Mesendoderm (in vitro differentiated cells): Measurements from ENCODE around the gene ADCY4.

Experiments
- DNase-seq: peaks from one replicate; pipeline ENCODE4 v3.0.0; 2013
- H2AK5ac ChIP-seq: 2 replicates; pipeline ENCODE4 v1.6.1; 2013; ENCODE audit warnings: low read length, inconsistent platforms
- H2BK120ac ChIP-seq: 2 replicates; pipeline ENCODE4 v1.6.1; 2013; ENCODE audit warnings: low read depth, mild to moderate bottlenecking, low read length, moderate library complexity, mixed read lengths
- H2BK15ac ChIP-seq: replicated peaks from 2 replicates; pipeline ENCODE4 v1.6.1; 2013; ENCODE audit warnings: low read depth, mild to moderate bottlenecking, moderate library complexity
- H2BK5ac ChIP-seq: 2 replicates; pipeline ENCODE4 v1.6.1; 2013; ENCODE audit warnings: low read length, inconsistent platforms
- H3K18ac ChIP-seq: 2 replicates; pipeline ENCODE4 v1.6.1; 2013; ENCODE audit warnings: mild to moderate bottlenecking, low read length, mixed read lengths
- H3K23ac ChIP-seq: one replicate; pipeline ENCODE4 v1.6.1; 2013; ENCODE audit warnings: low read length
- H3K27ac ChIP-seq: 2 replicates; pipeline ENCODE4 v1.5.1; 2013; ENCODE audit warnings: low read depth, mild to moderate bottlenecking, inconsistent platforms, low read length, moderate library complexity
- H3K27me3 ChIP-seq: 2 replicates; pipeline ENCODE4 v1.6.1; 2013; ENCODE audit warnings: low read length, control low read depth, mild to moderate bottlenecking, inconsistent platforms; ENCODE audit not compliant: insufficient read depth, poor library complexity
- H3K36me3 ChIP-seq: 2 replicates; pipeline ENCODE4 v1.6.1; 2013; ENCODE audit warnings: low read length, inconsistent platforms; ENCODE audit not compliant: control insufficient read depth, insufficient read depth
- H3K4ac ChIP-seq: one replicate; pipeline ENCODE4 v1.6.1; 2013; ENCODE audit warnings: low read depth, mild to moderate bottlenecking, low read length, moderate library complexity
- H3K4me1 ChIP-seq: 2 replicates; pipeline ENCODE4 v1.6.1; 2013; ENCODE audit warnings: low read depth, low read length, inconsistent platforms; ENCODE audit not compliant: control insufficient read depth
- H3K4me2 ChIP-seq: 2 replicates; pipeline ENCODE4 v1.6.1; 2013; ENCODE audit warnings: low read length
- H3K4me3 ChIP-seq: 2 replicates; pipeline ENCODE4 v1.5.1; 2013; ENCODE audit warnings: mild to moderate bottlenecking, low read length
- H3K56ac ChIP-seq: one replicate; pipeline ENCODE4 v1.6.1; 2013; ENCODE audit warnings: low read length
- H3K79me1 ChIP-seq: 2 replicates; pipeline ENCODE4 v1.6.1; 2013; ENCODE audit warnings: low read length, inconsistent platforms
- H3K79me2 ChIP-seq: 2 replicates; pipeline ENCODE4 v1.6.1; 2013; ENCODE audit warnings: mild to moderate bottlenecking, low read length; ENCODE audit not compliant: control insufficient read depth, insufficient read depth
- H3K9ac ChIP-seq: 2 replicates; pipeline ENCODE4 v1.6.1; 2013; ENCODE audit warnings: low read length, inconsistent platforms
- H4K5ac ChIP-seq: one replicate; pipeline ENCODE4 v1.6.1; 2013; ENCODE audit warnings: low read length
- H4K8ac ChIP-seq: one replicate; pipeline ENCODE4 v1.6.1; 2013; ENCODE audit warnings: low read depth, mild to moderate bottlenecking, control low read depth, low read length, moderate library complexity
- WGBS: extraction: QIAGEN DNeasy Blood & Tissue Kit; methylation state at CpG from one replicate; pipeline ENCODE4 v1.1.7; 2013; ENCODE audit warnings: low lambda C conversion rate, missing lambda C conversion rate; ENCODE audit not compliant: insufficient coverage; ENCODE audit errors: extremely low coverage; 5-methylcytosine and 5-hydroxymethylcytosine counted together

ADCY4 gene

DNA sequence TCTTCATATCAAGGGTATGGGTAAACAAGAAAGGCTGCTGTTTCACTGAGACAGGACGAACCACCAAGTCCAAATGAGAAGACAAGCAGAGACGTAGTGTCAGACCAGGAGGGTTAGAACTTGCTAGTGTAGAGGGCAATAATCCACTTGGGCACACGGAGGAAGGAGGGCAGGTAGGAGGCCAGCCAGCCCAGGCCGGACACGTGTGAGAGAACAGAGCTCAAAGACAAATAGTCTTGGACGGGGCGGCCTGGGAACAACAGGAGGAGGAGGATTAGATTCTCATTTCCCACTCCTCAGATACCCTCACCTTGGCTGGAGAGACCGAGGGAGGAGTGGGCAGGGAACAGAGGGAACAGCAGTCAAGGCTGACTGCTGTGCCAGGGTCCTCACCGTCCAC lies 44.1 kb downstream of the ADCY4 start:
- H3K27me3 ChIP-seq, result no peaks in the 10 kb centered on the region
- H3K4me2 ChIP-seq, result no peak overlapping the region
- no peak overlapping the region for H3K4ac ChIP-seq
- no peak overlapping the region for H2AK5ac ChIP-seq
- H3K9ac ChIP-seq, result no peak overlapping the region
- no peak overlapping the region for H3K56ac ChIP-seq
- no peaks in the 10 kb centered on the region for H3K4me1 ChIP-seq
- no CpG with 5 or more reads among the region's 9 CpGs for WGBS
- no peak overlapping the region for H4K8ac ChIP-seq
- H3K79me2 ChIP-seq, result no peaks in the 10 kb centered on the region
- no peak overlapping the region for H3K23ac ChIP-seq
- H3K4me3 ChIP-seq, result no peak overlapping the region
- no peak overlapping the region for H3K18ac ChIP-seq
- H4K5ac ChIP-seq, result no peak overlapping the region
- H2BK120ac ChIP-seq, result no peak overlapping the region
- H2BK15ac ChIP-seq, result no peak overlapping the region
- peaks cover 2% of the 10 kb centered on the region for H3K36me3 ChIP-seq
- DNase-seq, result no peak
- H3K79me1 ChIP-seq, result no peaks in the 10 kb centered on the region
- H3K27ac ChIP-seq, result no peak overlapping the region
- H2BK5ac ChIP-seq, result no peak overlapping the region

DNA sequence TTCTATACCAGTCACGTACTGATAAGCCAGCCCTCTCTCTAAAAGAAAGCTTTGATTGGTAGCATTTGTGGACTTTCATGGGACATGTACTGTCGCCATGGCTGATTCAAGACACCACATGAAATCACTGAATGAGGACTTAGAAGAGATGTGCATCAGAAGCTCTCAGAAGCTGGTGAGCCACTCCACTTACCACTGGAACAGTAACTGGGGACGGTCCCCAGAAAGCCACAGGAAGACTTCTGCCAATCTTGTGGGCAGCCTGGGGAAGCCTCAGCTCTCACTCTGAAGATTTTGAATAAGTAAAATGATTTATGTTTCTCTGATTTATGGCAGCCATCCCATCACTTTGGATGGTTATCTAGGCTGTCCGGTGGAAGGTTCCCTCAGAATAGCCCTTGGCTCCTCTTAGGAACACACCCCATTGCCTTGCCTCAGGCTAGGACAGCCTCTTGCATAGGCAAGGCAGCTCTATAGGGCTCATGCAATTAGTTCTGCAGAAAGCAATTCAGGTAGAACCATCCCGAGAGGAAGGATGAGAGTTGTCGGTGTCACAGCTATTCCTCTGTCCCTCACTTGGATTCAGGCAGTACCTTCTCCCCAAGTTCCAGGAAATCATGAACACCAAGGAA lies 45.1 kb downstream of the ADCY4 start:
- WGBS, result no CpG with 5 or more reads among the region's 6 CpGs
- no peak overlapping the region for H4K5ac ChIP-seq

DNA sequence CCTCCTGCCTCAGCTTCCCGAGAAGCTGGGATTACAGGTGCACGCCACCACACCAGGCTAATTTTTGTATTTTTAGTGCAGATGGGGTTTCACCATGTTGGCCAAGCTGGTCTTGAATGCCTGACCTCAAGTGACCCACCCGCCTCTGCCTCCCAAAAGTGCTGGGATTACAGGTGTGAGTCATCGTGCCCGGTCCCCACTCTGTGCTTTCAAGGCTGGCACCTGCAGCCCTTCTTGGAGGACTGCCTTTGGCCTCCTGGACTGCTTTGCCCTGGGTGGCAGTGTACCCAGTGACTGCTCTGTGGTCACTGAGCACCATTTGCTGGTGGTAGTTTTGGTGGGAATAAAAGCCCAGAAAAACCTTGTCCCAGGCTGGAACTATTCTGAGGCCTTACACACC lies 47.9 kb downstream of the ADCY4 start:
- H3K27me3 ChIP-seq, result no peaks in the 10 kb centered on the region
- no peaks in the 10 kb centered on the region for H3K4me1 ChIP-seq
- H4K8ac ChIP-seq, result no peak overlapping the region
- H3K4me3 ChIP-seq, result no peak overlapping the region
- H2BK5ac ChIP-seq, result no peak overlapping the region
- no peak overlapping the region for H2BK120ac ChIP-seq
- H2AK5ac ChIP-seq, result no peak overlapping the region
- DNase-seq, result no peak
- H3K23ac ChIP-seq, result no peak overlapping the region
- no peak overlapping the region for H3K56ac ChIP-seq
- no peak overlapping the region for H3K27ac ChIP-seq
- no peak overlapping the region for H4K5ac ChIP-seq
- H3K79me2 ChIP-seq, result no peaks in the 10 kb centered on the region
- peaks cover 2% of the 10 kb centered on the region for H3K36me3 ChIP-seq
- H3K18ac ChIP-seq, result no peak overlapping the region
- H3K79me1 ChIP-seq, result no peaks in the 10 kb centered on the region
- H3K4me2 ChIP-seq, result no peak overlapping the region
- no CpG with 5 or more reads among the region's 5 CpGs for WGBS
- H3K4ac ChIP-seq, result no peak overlapping the region
- H3K9ac ChIP-seq, result no peak overlapping the region
- no peak overlapping the region for H2BK15ac ChIP-seq

More for the DNA sequence above, 45.1 kb downstream of the ADCY4 start:
- Histone ChIP-seq H2BK120ac (no peak overlapping the region), H2BK15ac (no peak overlapping the region), H3K9ac (no peak overlapping the region), H3K4ac (no peak overlapping the region), H3K79me1 (no peaks in the 10 kb centered on the region), H4K8ac (no peak overlapping the region), H3K4me3 (no peak overlapping the region), H2AK5ac (no peak overlapping the region), H3K4me1 (no peaks in the 10 kb centered on the region), H3K36me3 (peaks cover 2% of the 10 kb centered on the region), H3K27me3 (no peaks in the 10 kb centered on the region), H3K18ac (no peak overlapping the region), H3K27ac (no peak overlapping the region), H3K56ac (no peak overlapping the region), H3K23ac (no peak overlapping the region), H3K79me2 (no peaks in the 10 kb centered on the region), H2BK5ac (no peak overlapping the region), H3K4me2 (no peak overlapping the region)
- DNase-seq, result no peak

DNA sequence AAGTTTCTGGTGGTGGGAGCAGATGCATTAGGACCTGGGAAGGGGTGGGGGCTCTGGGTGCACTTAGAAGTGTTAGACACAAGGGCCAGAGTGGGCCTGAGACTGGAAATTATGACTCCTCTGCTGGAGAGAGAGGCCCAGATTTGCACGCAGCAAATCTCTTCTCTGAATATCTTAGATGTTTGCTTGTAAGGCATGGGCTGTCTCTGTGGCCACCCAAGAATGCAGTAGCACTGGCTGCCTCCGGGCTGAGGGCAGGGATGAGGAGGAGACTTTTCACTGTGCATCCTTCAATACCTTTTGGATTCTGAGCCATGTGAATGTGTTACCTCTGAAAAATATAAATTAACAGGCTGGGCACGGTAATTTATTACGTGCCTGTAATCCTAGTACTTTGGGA lies 49.5 kb downstream of the ADCY4 start:
- no peak overlapping the region for H3K23ac ChIP-seq
- no peak overlapping the region for H2AK5ac ChIP-seq
- no peaks in the 10 kb centered on the region for H3K79me2 ChIP-seq
- H3K56ac ChIP-seq, result no peak overlapping the region
- no peak overlapping the region for H2BK5ac ChIP-seq
- DNase-seq, result no peak
- H3K4me2 ChIP-seq, result no peak overlapping the region
- no peak overlapping the region for H4K5ac ChIP-seq
- H3K9ac ChIP-seq, result no peak overlapping the region
- H3K4me3 ChIP-seq, result no peak overlapping the region
- H3K79me1 ChIP-seq, result no peaks in the 10 kb centered on the region
- H3K18ac ChIP-seq, result no peak overlapping the region
- H3K27ac ChIP-seq, result no peak overlapping the region
- no peak overlapping the region for H2BK15ac ChIP-seq
- H3K27me3 ChIP-seq, result no peaks in the 10 kb centered on the region
- H3K4ac ChIP-seq, result no peak overlapping the region
- no peak overlapping the region for H4K8ac ChIP-seq
- no CpG with 5 or more reads among the region's 4 CpGs for WGBS
- H2BK120ac ChIP-seq, result no peak overlapping the region
- peaks cover 2% of the 10 kb centered on the region for H3K36me3 ChIP-seq
- H3K4me1 ChIP-seq, result no peaks in the 10 kb centered on the region

DNA sequence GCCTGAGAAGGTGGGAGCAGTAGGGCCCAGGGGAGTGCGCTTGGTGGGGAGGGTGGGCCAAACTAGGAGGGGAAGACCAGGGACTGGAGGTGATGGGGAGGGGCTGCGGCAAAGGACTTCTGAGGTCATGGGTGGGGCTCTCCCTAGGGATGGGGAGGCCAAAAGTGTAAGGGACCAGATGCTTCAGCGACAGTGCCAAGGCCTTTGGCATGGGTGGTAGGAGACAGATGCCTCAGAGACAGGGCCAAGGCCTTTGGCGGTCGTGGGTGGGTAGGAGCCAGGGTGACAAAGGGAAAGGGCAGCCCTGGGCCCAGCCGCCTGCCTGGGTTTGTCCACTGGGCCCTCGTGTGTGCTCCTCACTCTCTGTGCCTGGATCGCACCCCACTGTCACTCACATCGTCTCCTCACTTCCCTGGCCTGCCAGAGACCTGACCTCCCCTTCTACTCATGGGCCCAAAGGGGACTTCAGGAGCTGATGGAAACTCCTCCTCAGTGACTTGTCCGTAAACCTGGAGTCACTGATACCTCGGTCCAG lies 50.3 kb downstream of the ADCY4 start:
- Histone ChIP-seq H3K27me3 (no peaks in the 10 kb centered on the region), H2BK120ac (no peak overlapping the region), H3K79me2 (no peaks in the 10 kb centered on the region), H2BK15ac (no peak overlapping the region), H4K5ac (no peak overlapping the region), H3K79me1 (no peaks in the 10 kb centered on the region), H2BK5ac (no peak overlapping the region), H3K9ac (no peak overlapping the region), H3K36me3 (no peaks in the 10 kb centered on the region), H3K27ac (no peak overlapping the region), H4K8ac (no peak overlapping the region), H3K4me1 (no peaks in the 10 kb centered on the region), H3K23ac (no peak overlapping the region), H3K18ac (no peak overlapping the region), H3K56ac (no peak overlapping the region), H3K4me2 (no peak overlapping the region), H3K4me3 (no peak overlapping the region), H2AK5ac (no peak overlapping the region), H3K4ac (no peak overlapping the region)
- DNase-seq, result no peak
- no CpG with 5 or more reads among the region's 11 CpGs for WGBS
